Mammary epithelial cell (primary cell): ENCODE measurements around the gene ROBO1.

ENCODE experiments used
- EZH2 ChIP-seq: IDR thresholded peaks from 2 replicates; pipeline ENCODE4 v1.6.1; 2012; ENCODE audit warnings: low read length, inconsistent platforms, borderline replicate concordance
- TF ChIP-seq, protein P1 (sequence below), 2 donors: IDR thresholded peaks in 1 of 2; conservative IDR thresholded peaks in 1 of 2; 2 replicates each; pipeline ENCODE4 v1.5.1; 2011 to 2012; ENCODE audit warnings: inconsistent platforms in 2 of 2, low read length in 2 of 2, mild to moderate bottlenecking in 2 of 2, control low read depth in 1 of 2, low read depth in 1 of 2; ENCODE audit not compliant: insufficient read depth in 1 of 2; ENCODE audit errors: extremely low read depth in 1 of 2

GRCh38 chr3:78999139-78999538, 768.7 kb downstream of the ROBO1 start:
- TF ChIP-seq, protein P1, sequence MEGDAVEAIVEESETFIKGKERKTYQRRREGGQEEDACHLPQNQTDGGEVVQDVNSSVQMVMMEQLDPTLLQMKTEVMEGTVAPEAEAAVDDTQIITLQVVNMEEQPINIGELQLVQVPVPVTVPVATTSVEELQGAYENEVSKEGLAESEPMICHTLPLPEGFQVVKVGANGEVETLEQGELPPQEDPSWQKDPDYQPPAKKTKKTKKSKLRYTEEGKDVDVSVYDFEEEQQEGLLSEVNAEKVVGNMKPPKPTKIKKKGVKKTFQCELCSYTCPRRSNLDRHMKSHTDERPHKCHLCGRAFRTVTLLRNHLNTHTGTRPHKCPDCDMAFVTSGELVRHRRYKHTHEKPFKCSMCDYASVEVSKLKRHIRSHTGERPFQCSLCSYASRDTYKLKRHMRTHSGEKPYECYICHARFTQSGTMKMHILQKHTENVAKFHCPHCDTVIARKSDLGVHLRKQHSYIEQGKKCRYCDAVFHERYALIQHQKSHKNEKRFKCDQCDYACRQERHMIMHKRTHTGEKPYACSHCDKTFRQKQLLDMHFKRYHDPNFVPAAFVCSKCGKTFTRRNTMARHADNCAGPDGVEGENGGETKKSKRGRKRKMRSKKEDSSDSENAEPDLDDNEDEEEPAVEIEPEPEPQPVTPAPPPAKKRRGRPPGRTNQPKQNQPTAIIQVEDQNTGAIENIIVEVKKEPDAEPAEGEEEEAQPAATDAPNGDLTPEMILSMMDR (conservative IDR thresholded peaks at IDR 0.05 in 1 of 2, IDR thresholded peaks at IDR 0.05 in 1 of 2; ENCODE audit: extremely low read depth in 1 of 2, insufficient read depth in 1 of 2, low read depth in 1 of 2, low read length in 2 of 2), result no peak
- TF ChIP-seq EZH2, result no peak
